ENCODE data around the gene NRK. TPM values are rescaled to one million over a fixed set of nuclear protein-coding genes. Genes with fewer than 3 reads are reported as not detected.
A peak's percentile ranks its signal among the peaks of the same experiment; 100 is the strongest.

Gene NRK
- total and polyA plus RNA-seq, 2 of the 4 experiments (the other 2 are of a cell fraction) = 0.92 to 2.7 TPM

DNA sequence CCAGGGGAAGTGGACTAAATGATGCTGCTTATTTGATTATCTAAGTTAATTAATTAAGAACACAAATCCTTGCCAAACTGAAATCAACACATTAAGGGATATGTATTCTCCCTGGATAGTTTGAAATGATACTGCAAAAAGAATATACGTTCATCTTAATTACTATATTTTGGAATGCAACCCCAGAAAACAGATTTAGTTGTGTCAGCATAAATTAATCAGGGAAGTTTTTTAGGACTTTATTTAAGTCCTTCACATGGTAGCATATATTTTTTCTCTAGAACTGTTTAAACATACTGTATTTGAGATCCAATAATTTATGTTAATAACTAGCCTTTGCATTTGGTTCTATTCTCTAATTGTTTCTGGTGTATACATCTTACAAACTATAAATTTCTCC is 52.5 kb downstream of the NRK start:
- TF ChIP-seq MAFK (IDR thresholded peaks at IDR 0.05; ENCODE audit: low read depth, low read length) (peak; percentile 93), MXI1 (IDR thresholded peaks at IDR 0.05; ENCODE audit: borderline replicate concordance, low read depth, low read length) (no peak)
- Histone ChIP-seq H3K27ac (ENCODE audit: insufficient read depth, low read length) (no peak overlapping the region), H3K9ac (ENCODE audit: low read depth, low read length) (no peak overlapping the region), H3K14ac (replicated peaks; ENCODE audit: low read depth, low read length) (no peak overlapping the region), H3K27me3 (ENCODE audit: control insufficient read depth, insufficient read depth, low read length) (peaks cover 2% of the 10 kb centered on the region; the same call in 1 of the 2 replicates), H3K23ac (ENCODE audit: low read depth, low read length) (no peak overlapping the region), H2BK120ac (ENCODE audit: low read depth, low read length) (no peak overlapping the region), H2BK20ac (ENCODE audit: low read depth, low read length) (no peak overlapping the region), H4K91ac (ENCODE audit: insufficient read depth, low read depth, low read length) (no peak overlapping the region), H3K56ac (ENCODE audit: extremely low read depth, insufficient read depth, low read length) (no peak overlapping the region), H2BK5ac (ENCODE audit: low read depth, low read length, poor library complexity, severe bottlenecking) (no peak overlapping the region), H2BK15ac (ENCODE audit: low read depth, low read length) (no peak overlapping the region), H4K5ac (ENCODE audit: low read depth, low read length) (no peak overlapping the region), H3K79me1 (ENCODE audit: low read depth in 1 of 2, low read length in 2 of 2) (no peaks in the 10 kb centered on the region), H3K4ac (ENCODE audit: low read depth, low read length) (no peak overlapping the region), H3K4me1 (ENCODE audit: control insufficient read depth, insufficient read depth, low read length) (no peaks in the 10 kb centered on the region), H3K36me3 (ENCODE audit: control insufficient read depth, insufficient read depth, low read length) (no peaks in the 10 kb centered on the region), H3K18ac (ENCODE audit: low read depth, low read length) (no peak overlapping the region), H4K20me1 (ENCODE audit: insufficient read depth, low read length) (no peaks in the 10 kb centered on the region), H3K4me2 (ENCODE audit: low read depth, low read length) (no peak overlapping the region), H2AFZ (replicated peaks; ENCODE audit: low read length, poor library complexity) (no peak overlapping the region), H2AK5ac (ENCODE audit: low read depth, low read length) (no peak overlapping the region), H3K4me3 (ENCODE audit: insufficient read depth, low read depth, low read length) (no peak overlapping the region), H2AK9ac (replicated peaks; ENCODE audit: low read depth, low read length, poor library complexity) (no peak overlapping the region), H3K9me1 (ENCODE audit: insufficient read depth, low read length) (no peaks in the 10 kb centered on the region), H3K9me3 (ENCODE audit: control insufficient read depth, insufficient read depth, low read length) (no peaks in the 10 kb centered on the region), H4K8ac (ENCODE audit: low read depth in 2 of 2, low read length in 2 of 2) (no peak overlapping the region)
- ChIA-PET POLR2A (ENCODE audit: unreplicated experiment) (no interaction called here), CTCF (no interaction called here)
- no TSS peak for BruUV-seq (replicated peaks)
- no peak for ATAC-seq (ENCODE audit: low read depth)
- WGBS, 2 experiments (ENCODE audit: extremely low coverage in 2 of 2, insufficient read length in 1 of 2) = no CpG with 5 or more reads among the region's 1 CpG
- dilution Hi-C loops (cut with HindIII; ENCODE audit: low sequenced_read_pairs, unreplicated experiment) = no loop called here
- in situ Hi-C loops (cut with MboI; ENCODE audit: low sequenced_read_pairs) = no loop called here
- DNase-seq = no peak
- intact Hi-C loops (cut with micrococcal nuclease) = no loop called here
